ENCODE data around the gene COL2A1. TPM values are rescaled to one million over a fixed set of nuclear protein-coding genes. Genes with fewer than 3 reads are reported as not detected.
A peak's percentile ranks its signal among the peaks of the same experiment; 100 is the strongest.

The COL2A1 gene
- total and polyA plus RNA-seq, 4 experiments from 2014 or later, result not detected

GRCh38 chr12:48002414-48002730 is 1.9 kb downstream of the COL2A1 start:
- Histone ChIP-seq H3K27ac (ENCODE audit: low read depth, low read length) (no peak overlapping the region), H3K27me3 (ENCODE audit: insufficient read depth, low read length) (peaks cover 64% of the 10 kb centered on the region), H3K4me3 (ENCODE audit: low read length in 2 of 2) (peak overlapping the region; percentile 29 to 34), H3K36me3 (ENCODE audit: insufficient read depth, low read length) (no peaks in the 10 kb centered on the region), H3K9me3 (ENCODE audit: control insufficient read depth in 1 of 2, low read length in 2 of 2) (no peaks in the 10 kb centered on the region), H3K4me1 (ENCODE audit: insufficient read depth, low read length) (peaks cover 44% of the 10 kb centered on the region)
- no peak for DNase-seq
- peaks cover 0 to 2% (median 0%) of the 10 kb centered on the region in 8 donors for H3K9me3 Mint-ChIP-seq
- POLR2A ChIA-PET (ENCODE audit: partially characterized antibody), result interaction anchor here (1.1 kb wide), 1 partner anchor 99 kb away, joined by 3 read pairs; no protein-coding TSS in a partner anchor
- peaks cover 63 to 74% of the 10 kb centered on the region in 2 donors for H3K27me3 Mint-ChIP-seq
- intact Hi-C loops (cut with micrococcal nuclease), result no loop called here
- H3K4me1 Mint-ChIP-seq, result peaks cover 25 to 44% (median 35%) of the 10 kb centered on the region in 4 donors
- CTCF ChIA-PET (ENCODE audit: partially characterized antibody), result interaction anchor here (1.0 kb wide), 1 partner anchor 98 kb away, joined by 3 read pairs; the partner anchor contains the start of gene VDR
- H3K36me3 Mint-ChIP-seq, result no peaks in the 10 kb centered on the region
- H3K27ac Mint-ChIP-seq, result no peak overlapping the region
- H3K4me3 Mint-ChIP-seq, result peak overlapping the region; percentile 17 to 88 (median 81)

GRCh38 chr12:48001505-48002413 is 2.5 kb downstream of the COL2A1 start:
- no peak overlapping the region for H3K27ac ChIP-seq (ENCODE audit: low read depth, low read length)
- Mint-ChIP-seq H3K4me1 (peaks cover 25 to 44% (median 35%) of the 10 kb centered on the region in 4 donors), H3K27me3 (peaks cover 60 to 67% of the 10 kb centered on the region in 2 donors), H3K36me3 (no peaks in the 10 kb centered on the region), H3K27ac (no peak overlapping the region), H3K4me3 (peak overlapping the region; percentile 76 to 88 (median 86)), H3K9me3 (peaks cover 0 to 2% (median 0%) of the 10 kb centered on the region in 8 donors)
- H3K9me3 ChIP-seq (ENCODE audit: control insufficient read depth in 1 of 2, low read length in 2 of 2), result no peaks in the 10 kb centered on the region
- intact Hi-C loops (cut with micrococcal nuclease), result no loop called here
- POLR2A ChIA-PET (ENCODE audit: partially characterized antibody), result interaction anchor here (1.1 kb wide), 1 partner anchor 98 kb away, joined by 3 read pairs; no protein-coding TSS in a partner anchor
- peak overlapping the region; percentile 29 to 34 for H3K4me3 ChIP-seq (ENCODE audit: low read length in 2 of 2)
- peak in 1 of 5 donors; percentile 12 for DNase-seq
- CTCF ChIA-PET (ENCODE audit: partially characterized antibody), result interaction anchor here (1.0 kb wide), 1 partner anchor 97 kb away, joined by 3 read pairs; the partner anchor contains the start of gene VDR
- peaks cover 44% of the 10 kb centered on the region for H3K4me1 ChIP-seq (ENCODE audit: insufficient read depth, low read length)
- H3K36me3 ChIP-seq (ENCODE audit: insufficient read depth, low read length), result no peaks in the 10 kb centered on the region
- peaks cover 64% of the 10 kb centered on the region for H3K27me3 ChIP-seq (ENCODE audit: insufficient read depth, low read length)

DNA sequence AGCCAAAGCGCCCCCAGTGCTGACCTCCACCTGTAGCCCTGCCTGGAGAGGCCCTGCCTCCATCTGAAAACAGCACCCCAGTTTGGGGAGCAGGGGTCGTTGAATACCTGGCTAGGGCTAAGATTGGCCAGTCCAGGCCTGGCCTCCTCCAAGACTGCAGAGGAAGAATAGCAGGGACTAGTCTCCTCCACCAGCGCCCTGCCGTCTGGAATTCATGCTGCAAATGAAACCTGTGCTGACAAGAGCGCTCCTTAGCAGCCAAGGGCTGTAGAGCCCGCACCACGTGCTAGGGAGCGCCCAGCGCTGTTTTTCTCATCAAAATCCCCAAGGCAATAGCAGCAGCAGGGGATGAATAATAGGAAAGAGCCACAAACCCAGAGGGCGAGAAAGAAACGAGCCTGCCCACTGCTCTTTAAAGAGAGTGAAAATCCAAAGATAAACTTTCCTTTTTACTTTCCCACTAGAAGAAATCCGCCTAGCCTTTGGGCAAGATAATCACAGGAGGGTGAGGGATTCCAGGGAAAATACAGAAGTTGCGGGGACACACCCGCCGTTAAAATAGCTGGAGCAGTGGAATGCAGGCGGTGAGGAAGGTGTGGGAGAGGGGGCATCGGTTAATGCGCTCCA is 3.3 kb downstream of the COL2A1 start:
- intact Hi-C loops (cut with micrococcal nuclease), result no loop called here
- ChIA-PET POLR2A (ENCODE audit: partially characterized antibody) (no interaction called here), CTCF (ENCODE audit: partially characterized antibody) (interaction anchor here (1.0 kb wide), 1 partner anchor 96 kb away, joined by 3 read pairs; the partner anchor contains the start of gene VDR)
- peaks cover 59% of the 10 kb centered on the region for H3K27me3 ChIP-seq (ENCODE audit: insufficient read depth, low read length)
- peaks cover 56 to 63% of the 10 kb centered on the region in 2 donors for H3K27me3 Mint-ChIP-seq
- H3K36me3 Mint-ChIP-seq, result no peaks in the 10 kb centered on the region
- H3K4me3 ChIP-seq (ENCODE audit: low read length in 2 of 2), result peak overlapping the region in 1 of 2 donors; percentile 34
- peak overlapping the region; percentile 76 to 88 (median 86) for H3K4me3 Mint-ChIP-seq
- H3K9me3 ChIP-seq (ENCODE audit: control insufficient read depth in 1 of 2, low read length in 2 of 2), result no peaks in the 10 kb centered on the region
- H3K27ac ChIP-seq (ENCODE audit: low read depth, low read length), result no peak overlapping the region
- no peak overlapping the region for H3K27ac Mint-ChIP-seq
- no peaks in the 10 kb centered on the region for H3K36me3 ChIP-seq (ENCODE audit: insufficient read depth, low read length)
- peaks cover 25 to 44% (median 33%) of the 10 kb centered on the region in 4 donors for H3K4me1 Mint-ChIP-seq
- no peak for DNase-seq
- peaks cover 44% of the 10 kb centered on the region for H3K4me1 ChIP-seq (ENCODE audit: insufficient read depth, low read length)
- H3K9me3 Mint-ChIP-seq, result peaks cover 0 to 2% (median 0%) of the 10 kb centered on the region in 8 donors

DNA sequence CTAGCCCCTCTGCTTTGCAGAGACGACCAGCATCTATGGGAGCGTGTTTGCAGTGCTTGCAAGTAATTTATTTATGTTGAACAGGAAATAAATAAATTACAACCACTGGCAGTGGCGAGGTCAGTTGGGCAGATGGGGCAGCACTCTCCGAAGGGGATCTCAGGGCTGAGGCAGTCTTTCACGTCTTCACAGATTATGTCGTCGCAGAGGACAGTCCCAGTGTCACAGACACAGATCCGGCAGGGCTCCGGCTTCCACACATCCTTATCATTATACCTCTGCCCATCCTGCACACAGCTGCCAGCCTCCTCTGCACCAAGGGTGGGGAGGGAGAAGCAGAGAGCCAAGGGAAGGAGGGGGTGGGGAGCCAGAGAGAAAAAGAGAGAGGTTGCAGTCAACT is 4.5 kb downstream of the COL2A1 start:
- ChIA-PET CTCF (ENCODE audit: partially characterized antibody) (no interaction called here), POLR2A (ENCODE audit: partially characterized antibody) (no interaction called here)
- no peaks in the 10 kb centered on the region for H3K36me3 ChIP-seq (ENCODE audit: insufficient read depth, low read length)
- H3K27me3 Mint-ChIP-seq, result peaks cover 55 to 65% of the 10 kb centered on the region in 2 donors
- DNase-seq, result no peak
- H3K27ac Mint-ChIP-seq, result no peak overlapping the region
- peaks cover 39% of the 10 kb centered on the region for H3K4me1 ChIP-seq (ENCODE audit: insufficient read depth, low read length)
- peaks cover 21 to 35% (median 29%) of the 10 kb centered on the region in 4 donors for H3K4me1 Mint-ChIP-seq
- H3K36me3 Mint-ChIP-seq, result no peaks in the 10 kb centered on the region
- H3K9me3 Mint-ChIP-seq, result no peaks in the 10 kb centered on the region
- peaks cover 48% of the 10 kb centered on the region for H3K27me3 ChIP-seq (ENCODE audit: insufficient read depth, low read length)
- H3K4me3 ChIP-seq (ENCODE audit: low read length in 2 of 2), result no peak overlapping the region
- no peaks in the 10 kb centered on the region for H3K9me3 ChIP-seq (ENCODE audit: control insufficient read depth in 1 of 2, low read length in 2 of 2)
- no peak overlapping the region for H3K27ac ChIP-seq (ENCODE audit: low read depth, low read length)
- intact Hi-C loops (cut with micrococcal nuclease), result no loop called here
- no peak overlapping the region for H3K4me3 Mint-ChIP-seq

- Histone ChIP-seq H3K4me3 (ENCODE audit: low read length in 2 of 2) (no peak overlapping the region), H3K27me3 (ENCODE audit: insufficient read depth, low read length) (peaks cover 26% of the 10 kb centered on the region), H3K9me3 (ENCODE audit: control insufficient read depth in 1 of 2, low read length in 2 of 2) (no peaks in the 10 kb centered on the region), H3K4me1 (ENCODE audit: insufficient read depth, low read length) (peaks cover 16% of the 10 kb centered on the region), H3K27ac (ENCODE audit: low read depth, low read length) (no peak overlapping the region), H3K36me3 (ENCODE audit: insufficient read depth, low read length) (no peaks in the 10 kb centered on the region)
- intact Hi-C loops (cut with micrococcal nuclease), result no loop called here
- H3K4me1 Mint-ChIP-seq, result peaks cover 8 to 15% (median 13%) of the 10 kb centered on the region in 4 donors
- no peak overlapping the region for H3K4me3 Mint-ChIP-seq
- ChIA-PET POLR2A (ENCODE audit: partially characterized antibody) (no interaction called here), CTCF (ENCODE audit: partially characterized antibody) (no interaction called here)
- peaks cover 43 to 52% of the 10 kb centered on the region in 2 donors for H3K27me3 Mint-ChIP-seq
- no peak overlapping the region for H3K27ac Mint-ChIP-seq
- no peaks in the 10 kb centered on the region for H3K36me3 Mint-ChIP-seq
- no peaks in the 10 kb centered on the region for H3K9me3 Mint-ChIP-seq
- DNase-seq, result no peak
Observed at GRCh38 chr12:47997321-47997720, 7.0 kb downstream of the COL2A1 start.

DNA sequence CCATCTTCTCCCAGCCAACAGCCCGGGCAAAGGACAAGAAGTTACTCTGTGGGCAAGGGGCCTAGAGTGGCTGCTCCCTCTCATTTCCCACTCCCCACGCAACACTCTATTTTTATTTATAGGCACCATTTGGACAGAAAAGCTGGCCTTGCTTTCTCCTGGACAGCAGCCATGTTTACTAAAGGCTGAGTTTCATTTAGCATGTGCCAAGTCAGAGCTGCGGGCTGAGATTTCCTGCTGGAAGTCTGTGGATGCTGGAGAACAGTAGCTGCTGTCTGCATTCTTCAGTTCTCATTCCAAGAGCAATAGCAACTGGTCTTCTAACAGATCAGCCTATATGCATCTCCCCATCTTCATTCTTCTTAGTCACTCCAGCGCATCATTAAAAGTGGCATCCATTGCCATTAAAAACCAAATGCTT is 8.3 kb downstream of the COL2A1 start:
- Histone ChIP-seq H3K36me3 (ENCODE audit: insufficient read depth, low read length) (no peaks in the 10 kb centered on the region), H3K27me3 (ENCODE audit: insufficient read depth, low read length) (peaks cover 13% of the 10 kb centered on the region), H3K4me3 (ENCODE audit: low read length in 2 of 2) (no peak overlapping the region), H3K27ac (ENCODE audit: low read depth, low read length) (no peak overlapping the region), H3K4me1 (ENCODE audit: insufficient read depth, low read length) (peaks cover 8% of the 10 kb centered on the region), H3K9me3 (ENCODE audit: control insufficient read depth in 1 of 2, low read length in 2 of 2) (no peaks in the 10 kb centered on the region)
- intact Hi-C loops (cut with micrococcal nuclease), result no loop called here
- CTCF ChIA-PET (ENCODE audit: partially characterized antibody), result no interaction called here
- no peaks in the 10 kb centered on the region for H3K9me3 Mint-ChIP-seq
- POLR2A ChIA-PET (ENCODE audit: partially characterized antibody), result no interaction called here
- H3K36me3 Mint-ChIP-seq, result no peaks in the 10 kb centered on the region
- no peak overlapping the region for H3K4me3 Mint-ChIP-seq
- no peak overlapping the region for H3K27ac Mint-ChIP-seq
- H3K27me3 Mint-ChIP-seq, result peaks cover 31 to 40% of the 10 kb centered on the region in 2 donors
- H3K4me1 Mint-ChIP-seq, result peaks cover under 1 to 4% (median 4%) of the 10 kb centered on the region in 4 donors
- no peak for DNase-seq

DNA sequence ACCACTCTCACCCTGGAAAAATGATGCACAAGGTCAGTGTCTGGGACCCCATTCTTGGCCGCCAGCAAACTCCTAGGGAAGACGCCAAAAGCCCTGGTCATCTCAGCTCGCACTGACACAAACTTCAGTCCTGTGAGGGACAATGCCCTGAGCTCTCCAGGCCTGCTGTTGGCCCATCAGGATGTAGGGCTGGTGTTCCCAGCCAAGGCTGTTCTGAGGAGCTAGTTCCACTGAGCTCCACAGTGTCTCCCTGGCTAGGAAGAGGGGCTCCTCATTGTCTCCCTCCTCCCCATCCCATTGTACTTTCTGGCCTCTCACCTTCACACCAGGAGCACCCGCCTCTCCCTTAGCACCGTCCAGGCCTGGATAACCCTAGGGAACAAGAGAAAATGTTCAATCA is 10.8 kb downstream of the COL2A1 start:
- H3K27me3 Mint-ChIP-seq, result peaks cover 11 to 19% of the 10 kb centered on the region in 2 donors

More for the DNA sequence above, 10.8 kb downstream of the COL2A1 start:
- no peaks in the 10 kb centered on the region for H3K9me3 ChIP-seq (ENCODE audit: control insufficient read depth in 1 of 2, low read length in 2 of 2)
- Mint-ChIP-seq H3K36me3 (no peaks in the 10 kb centered on the region), H3K4me1 (peaks cover 12 to 18% (median 16%) of the 10 kb centered on the region in 4 donors), H3K9me3 (no peaks in the 10 kb centered on the region), H3K4me3 (no peak overlapping the region), H3K27ac (no peak overlapping the region)
- peaks cover 25% of the 10 kb centered on the region for H3K4me1 ChIP-seq (ENCODE audit: insufficient read depth, low read length)
- H3K27me3 ChIP-seq (ENCODE audit: insufficient read depth, low read length), result no peaks in the 10 kb centered on the region
- no peak overlapping the region for H3K4me3 ChIP-seq (ENCODE audit: low read length in 2 of 2)
- H3K27ac ChIP-seq (ENCODE audit: low read depth, low read length), result no peak overlapping the region
- H3K36me3 ChIP-seq (ENCODE audit: insufficient read depth, low read length), result no peaks in the 10 kb centered on the region
- peak in 1 of 5 donors; percentile 16 for DNase-seq
- ChIA-PET CTCF (ENCODE audit: partially characterized antibody) (no interaction called here), POLR2A (ENCODE audit: partially characterized antibody) (no interaction called here)
- intact Hi-C loops (cut with micrococcal nuclease), result no loop called here
